AG09309 (cell line): ENCODE measurements around the gene PPARGC1A.

Experiments
- DNase-seq: peaks from one replicate; pipeline ENCODE4 v3.0.0-alpha.2; 2010; ENCODE audit warnings: low read depth
- H3K4me3 ChIP-seq: 2 replicates; pipeline ENCODE4 v1.5.1; 2011; ENCODE audit warnings: mild to moderate bottlenecking, low read depth, low read length, moderate library complexity; ENCODE audit not compliant: control insufficient read depth
- CTCF ChIP-seq: IDR thresholded peaks from 2 replicates; pipeline ENCODE4 v1.5.1; 2011; ENCODE audit warnings: mild to moderate bottlenecking, low read depth, low read length, inconsistent platforms; ENCODE audit not compliant: insufficient read depth, control insufficient read depth; ENCODE audit errors: missing control alignments

PPARGC1A gene

GRCh38 chr4:23932186-23932585, 42.3 kb upstream of the PPARGC1A start:
- TF ChIP-seq CTCF, result no peak

GRCh38 chr4:23931489-23931830, 41.6 kb upstream of the PPARGC1A start:
- H3K4me3 ChIP-seq, result no peak overlapping the region
- no peak for DNase-seq
- no peak for TF ChIP-seq CTCF

More at GRCh38 chr4:23932186-23932585, 42.3 kb upstream of the PPARGC1A start:
- DNase-seq, result no peak
- H3K4me3 ChIP-seq, result no peak overlapping the region

- H3K4me3 ChIP-seq, result no peak overlapping the region
- no peak for DNase-seq
- TF ChIP-seq CTCF, result no peak
Observed at GRCh38 chr4:23930750-23931488, 41.1 kb upstream of the PPARGC1A start.

GRCh38 chr4:23929248-23929647, 39.4 kb upstream of the PPARGC1A start:
- no peak overlapping the region for H3K4me3 ChIP-seq
- TF ChIP-seq CTCF, result no peak
- no peak for DNase-seq

GRCh38 chr4:23924556-23924955, 34.7 kb upstream of the PPARGC1A start:
- no peak overlapping the region for H3K4me3 ChIP-seq
- no peak for DNase-seq
- no peak for TF ChIP-seq CTCF

- H3K4me3 ChIP-seq, result no peak overlapping the region
- no peak for TF ChIP-seq CTCF
- DNase-seq, result no peak
Observed at GRCh38 chr4:23923840-23924239, 34.0 kb upstream of the PPARGC1A start.

- no peak overlapping the region for H3K4me3 ChIP-seq
- TF ChIP-seq CTCF, result no peak
- no peak for DNase-seq
Observed at GRCh38 chr4:23923141-23923540, 33.3 kb upstream of the PPARGC1A start.
